ENCODE data around the gene DNAJB8.

Gene DNAJB8

GRCh38 chr3:128469556-128469955 lies 2.9 kb upstream of the DNAJB8 start:
- TF ChIP-seq EZH2 (IDR thresholded peaks at IDR 0.05) (no peak), POLR2AphosphoS5 (IDR thresholded peaks at IDR 0.05; ENCODE audit: borderline replicate concordance, low read depth, low read length) (no peak), FOXP2 (optimal IDR thresholded peaks at IDR 0.05; ENCODE audit: control extremely low read depth, extremely low read length, insufficient read depth) (no peak)
- Histone ChIP-seq H3K9ac (ENCODE audit: insufficient read length) (no peak overlapping the region), H3K27ac (no peak overlapping the region), H3K36me3 (ENCODE audit: insufficient read depth, low read length) (no peaks in the 10 kb centered on the region), H3K9me3 (ENCODE audit: low read depth, low read length) (no peaks in the 10 kb centered on the region), H3K4me3 (no peak overlapping the region)
- DNase-seq (ENCODE audit: low read depth, low spot score), result no peak

DNA sequence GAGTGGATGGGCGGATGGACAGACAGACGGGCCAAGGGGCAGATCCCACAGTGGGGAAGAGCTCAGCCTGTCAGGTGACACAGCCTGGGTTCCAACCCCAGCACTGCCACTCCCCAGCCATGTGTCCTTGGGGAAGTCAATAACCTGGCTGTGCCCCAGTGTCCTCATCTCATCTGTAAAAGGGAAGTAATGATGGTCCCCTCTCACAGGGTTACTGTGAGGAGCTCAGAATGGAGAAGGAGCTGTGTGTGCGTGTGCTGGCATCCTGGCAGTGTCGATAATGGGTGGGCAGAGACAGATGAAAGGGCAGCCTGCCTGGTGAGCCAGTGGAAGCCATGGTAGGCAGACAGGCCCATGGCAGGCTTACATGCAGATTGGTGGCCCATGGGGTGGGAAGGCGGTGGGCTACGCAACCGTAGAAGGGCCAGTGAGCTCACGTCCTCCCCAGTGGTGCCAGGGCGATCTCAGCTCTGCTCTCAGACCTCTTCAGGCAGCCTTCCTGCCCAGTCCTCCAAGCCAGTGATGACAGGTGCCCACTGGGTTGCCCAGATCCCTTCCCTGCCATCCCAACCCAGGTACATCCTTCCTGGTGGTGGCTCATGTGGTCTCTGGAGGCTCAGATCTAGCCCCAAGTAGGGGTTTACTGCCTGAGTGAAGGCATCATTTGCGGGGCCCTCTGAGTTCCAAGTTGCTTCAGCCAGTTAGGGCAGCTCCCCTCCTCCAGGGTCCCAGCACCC lies 2.3 kb upstream of the DNAJB8 start:
- DNase-seq (ENCODE audit: low read depth, low spot score), result no peak
- TF ChIP-seq FOXP2 (optimal IDR thresholded peaks at IDR 0.05; ENCODE audit: control extremely low read depth, extremely low read length, insufficient read depth) (no peak), EZH2 (IDR thresholded peaks at IDR 0.05) (no peak), POLR2AphosphoS5 (IDR thresholded peaks at IDR 0.05; ENCODE audit: borderline replicate concordance, low read depth, low read length) (no peak)
- H3K9ac ChIP-seq (ENCODE audit: insufficient read length), result no peak overlapping the region
- H3K27ac ChIP-seq, result no peak overlapping the region
- H3K4me3 ChIP-seq, result no peak overlapping the region
- H3K36me3 ChIP-seq (ENCODE audit: insufficient read depth, low read length), result no peaks in the 10 kb centered on the region
- no peaks in the 10 kb centered on the region for H3K9me3 ChIP-seq (ENCODE audit: low read depth, low read length)

DNA sequence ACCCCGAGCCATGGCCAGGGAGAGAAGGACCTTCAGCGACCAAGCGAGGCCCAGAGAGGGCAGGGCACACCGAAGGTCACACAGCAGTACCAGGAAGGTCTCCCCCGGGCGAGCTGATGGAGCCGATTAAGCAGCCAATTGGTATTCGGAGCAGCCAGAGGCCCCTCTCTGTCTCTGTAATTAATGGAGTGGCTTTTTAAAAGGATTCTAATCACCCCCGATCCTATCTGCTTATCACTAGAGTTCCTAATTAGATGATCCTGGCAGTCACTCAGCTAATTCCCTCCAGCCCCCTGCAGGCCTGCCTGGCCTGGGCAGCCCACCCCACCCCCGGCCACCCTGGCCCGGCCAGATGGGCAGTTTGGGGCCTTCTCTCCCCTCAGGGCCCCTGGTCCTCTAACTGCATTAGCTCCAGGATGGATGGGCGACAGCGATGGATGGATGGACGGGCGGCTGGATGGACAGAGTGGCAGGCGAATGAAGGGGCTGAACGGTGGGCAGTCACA lies 1.6 kb upstream of the DNAJB8 start:
- no peak for DNase-seq (ENCODE audit: low read depth, low spot score)
- H3K9me3 ChIP-seq (ENCODE audit: low read depth, low read length), result no peaks in the 10 kb centered on the region
- H3K27ac ChIP-seq, result no peak overlapping the region
- no peak overlapping the region for H3K4me3 ChIP-seq
- H3K9ac ChIP-seq (ENCODE audit: insufficient read length), result no peak overlapping the region
- no peaks in the 10 kb centered on the region for H3K36me3 ChIP-seq (ENCODE audit: insufficient read depth, low read length)
- TF ChIP-seq EZH2 (IDR thresholded peaks at IDR 0.05), result no peak
- no peak for TF ChIP-seq POLR2AphosphoS5 (IDR thresholded peaks at IDR 0.05; ENCODE audit: borderline replicate concordance, low read depth, low read length)
- no peak for TF ChIP-seq FOXP2 (optimal IDR thresholded peaks at IDR 0.05; ENCODE audit: control extremely low read depth, extremely low read length, insufficient read depth)

GRCh38 chr3:128464702-128465101 lies 2.0 kb downstream of the DNAJB8 start:
- H3K4me3 ChIP-seq, result no peak overlapping the region
- H3K9me3 ChIP-seq (ENCODE audit: low read depth, low read length), result no peaks in the 10 kb centered on the region
- no peak overlapping the region for H3K9ac ChIP-seq (ENCODE audit: insufficient read length)
- TF ChIP-seq FOXP2 (optimal IDR thresholded peaks at IDR 0.05; ENCODE audit: control extremely low read depth, extremely low read length, insufficient read depth) (no peak), EZH2 (IDR thresholded peaks at IDR 0.05) (no peak), POLR2AphosphoS5 (IDR thresholded peaks at IDR 0.05; ENCODE audit: borderline replicate concordance, low read depth, low read length) (no peak)
- no peak for DNase-seq (ENCODE audit: low read depth, low spot score)
- no peak overlapping the region for H3K27ac ChIP-seq
- H3K36me3 ChIP-seq (ENCODE audit: insufficient read depth, low read length), result no peaks in the 10 kb centered on the region

GRCh38 chr3:128464188-128464587 lies 2.5 kb downstream of the DNAJB8 start:
- TF ChIP-seq FOXP2 (optimal IDR thresholded peaks at IDR 0.05; ENCODE audit: control extremely low read depth, extremely low read length, insufficient read depth) (no peak), EZH2 (IDR thresholded peaks at IDR 0.05) (no peak), POLR2AphosphoS5 (IDR thresholded peaks at IDR 0.05; ENCODE audit: borderline replicate concordance, low read depth, low read length) (no peak)
- H3K4me3 ChIP-seq, result no peak overlapping the region
- no peak for DNase-seq (ENCODE audit: low read depth, low spot score)
- no peaks in the 10 kb centered on the region for H3K36me3 ChIP-seq (ENCODE audit: insufficient read depth, low read length)
- H3K9me3 ChIP-seq (ENCODE audit: low read depth, low read length), result no peaks in the 10 kb centered on the region
- H3K27ac ChIP-seq, result no peak overlapping the region
- H3K9ac ChIP-seq (ENCODE audit: insufficient read length), result no peak overlapping the region

DNA sequence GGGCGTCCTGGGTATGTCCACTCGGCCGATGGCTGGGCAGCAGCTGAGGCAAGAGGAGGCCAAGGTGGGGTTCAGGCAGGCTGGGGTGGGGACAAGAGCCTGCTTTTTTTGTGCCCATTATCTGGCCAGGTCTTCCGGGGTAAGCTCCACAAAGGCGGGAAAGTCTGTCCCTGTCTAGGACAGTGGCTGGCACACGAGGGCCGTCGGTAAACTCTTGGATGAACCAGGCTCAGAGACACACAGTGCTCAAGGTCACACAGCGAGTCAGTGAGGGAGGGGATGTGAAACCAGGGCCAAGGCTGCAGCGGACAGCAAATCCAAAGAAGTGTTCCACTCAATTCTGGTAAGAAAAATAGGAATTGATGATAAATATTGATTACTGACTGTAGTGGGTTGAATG lies 2.9 kb downstream of the DNAJB8 start:
- DNase-seq (ENCODE audit: low read depth, low spot score), result no peak
- Histone ChIP-seq H3K9ac (ENCODE audit: insufficient read length) (no peak overlapping the region), H3K36me3 (ENCODE audit: insufficient read depth, low read length) (no peaks in the 10 kb centered on the region), H3K27ac (no peak overlapping the region), H3K9me3 (ENCODE audit: low read depth, low read length) (no peaks in the 10 kb centered on the region), H3K4me3 (no peak overlapping the region)
- TF ChIP-seq POLR2AphosphoS5 (IDR thresholded peaks at IDR 0.05; ENCODE audit: borderline replicate concordance, low read depth, low read length) (no peak), EZH2 (IDR thresholded peaks at IDR 0.05) (no peak), FOXP2 (optimal IDR thresholded peaks at IDR 0.05; ENCODE audit: control extremely low read depth, extremely low read length, insufficient read depth) (no peak)

- no peak for TF ChIP-seq FOXP2 (optimal IDR thresholded peaks at IDR 0.05; ENCODE audit: control extremely low read depth, extremely low read length, insufficient read depth)
- TF ChIP-seq EZH2 (IDR thresholded peaks at IDR 0.05), result no peak
- no peak for TF ChIP-seq POLR2AphosphoS5 (IDR thresholded peaks at IDR 0.05; ENCODE audit: borderline replicate concordance, low read depth, low read length)
- Histone ChIP-seq H3K9ac (ENCODE audit: insufficient read length) (no peak overlapping the region), H3K4me3 (no peak overlapping the region), H3K9me3 (ENCODE audit: low read depth, low read length) (no peaks in the 10 kb centered on the region), H3K27ac (no peak overlapping the region), H3K36me3 (ENCODE audit: insufficient read depth, low read length) (no peaks in the 10 kb centered on the region)
- DNase-seq (ENCODE audit: low read depth, low spot score), result no peak
These were observed 3.3 kb downstream of the DNAJB8 start for GRCh38 chr3:128463354-128463753.

GRCh38 chr3:128462931-128463330 lies 3.8 kb downstream of the DNAJB8 start:
- Histone ChIP-seq H3K27ac (no peak overlapping the region), H3K4me3 (no peak overlapping the region), H3K9ac (ENCODE audit: insufficient read length) (no peak overlapping the region), H3K9me3 (ENCODE audit: low read depth, low read length) (no peaks in the 10 kb centered on the region), H3K36me3 (ENCODE audit: insufficient read depth, low read length) (no peaks in the 10 kb centered on the region)
- DNase-seq (ENCODE audit: low read depth, low spot score), result no peak
- TF ChIP-seq EZH2 (IDR thresholded peaks at IDR 0.05) (no peak), FOXP2 (optimal IDR thresholded peaks at IDR 0.05; ENCODE audit: control extremely low read depth, extremely low read length, insufficient read depth) (no peak), POLR2AphosphoS5 (IDR thresholded peaks at IDR 0.05; ENCODE audit: borderline replicate concordance, low read depth, low read length) (no peak)
